Neural crest cell (in vitro differentiated cells): ENCODE measurements around the gene FDX2. TPM values are rescaled to one million over a fixed set of nuclear protein-coding genes. Genes with fewer than 3 reads are reported as not detected.

ENCODE experiments used
- DNase-seq: peaks from one replicate; pipeline ENCODE4 v3.0.0; 2021; ENCODE audit warnings: low read depth, mixed read lengths, low spot score
- H3K27ac Mint-ChIP-seq: one replicate; pipeline ENCODE4 v1.8.0; 2021; ENCODE audit warnings: mild to moderate bottlenecking, mixed read lengths; ENCODE audit not compliant: unreplicated experiment
- H3K27me3 Mint-ChIP-seq: 2 replicates; pipeline ENCODE4 v1.8.0; 2021; ENCODE audit warnings: low read depth, mild to moderate bottlenecking, mixed read lengths
- H3K36me3 Mint-ChIP-seq: 2 replicates; pipeline ENCODE4 v1.8.0; 2021; ENCODE audit warnings: low read depth, mild to moderate bottlenecking, mixed read lengths
- H3K4me1 Mint-ChIP-seq: 2 replicates; pipeline ENCODE4 v1.8.0; 2021; ENCODE audit warnings: mixed read lengths
- H3K4me3 Mint-ChIP-seq: one replicate; pipeline ENCODE4 v1.8.0; 2021; ENCODE audit warnings: mild to moderate bottlenecking, mixed read lengths
- H3K9me3 Mint-ChIP-seq: 2 replicates; pipeline ENCODE4 v1.8.0; 2021; ENCODE audit warnings: mixed read lengths
- CTCF ChIP-seq: fragments of 200-600 bp; sonication (generic); conservative IDR thresholded peaks from 2 replicates; pipeline ENCODE4 v1.5.0; 2021; ENCODE audit warnings: antibody characterized with exemption, mild to moderate bottlenecking
- total RNA-seq: library from RNA; stranded (reverse); gene quantifications from 2 replicates; pipeline ENCODE4 v1.2.1, GENCODE V29; 2021

The FDX2 gene
- total RNA-seq, 1 donor from 2014 or later: 22.5 TPM

GRCh38 chr19:10278935-10279334 lies 36.9 kb downstream of the FDX2 start:
- no peaks in the 10 kb centered on the region for H3K9me3 Mint-ChIP-seq
- no peak overlapping the region for H3K4me3 Mint-ChIP-seq
- DNase-seq: no peak
- no peaks in the 10 kb centered on the region for H3K36me3 Mint-ChIP-seq
- no peaks in the 10 kb centered on the region for H3K4me1 Mint-ChIP-seq
- H3K27me3 Mint-ChIP-seq: peaks cover 42% of the 10 kb centered on the region
- TF ChIP-seq CTCF: no peak
- H3K27ac Mint-ChIP-seq: no peak overlapping the region

GRCh38 chr19:10277795-10278589 lies 37.8 kb downstream of the FDX2 start:
- H3K27me3 Mint-ChIP-seq: peaks cover 38% of the 10 kb centered on the region
- H3K36me3 Mint-ChIP-seq: no peaks in the 10 kb centered on the region
- DNase-seq: no peak
- no peaks in the 10 kb centered on the region for H3K9me3 Mint-ChIP-seq
- no peak overlapping the region for H3K4me3 Mint-ChIP-seq
- peak overlapping the region; percentile 6 for H3K27ac Mint-ChIP-seq
- no peaks in the 10 kb centered on the region for H3K4me1 Mint-ChIP-seq
- TF ChIP-seq CTCF: no peak

- Mint-ChIP-seq H3K4me3 (no peak overlapping the region), H3K27me3 (peaks cover 63% of the 10 kb centered on the region), H3K4me1 (no peaks in the 10 kb centered on the region), H3K36me3 (no peaks in the 10 kb centered on the region), H3K9me3 (no peaks in the 10 kb centered on the region), H3K27ac (no peak overlapping the region)
- DNase-seq: no peak
- no peak for TF ChIP-seq CTCF
Measured at GRCh38 chr19:10274589-10274988, 41.2 kb downstream of the FDX2 start.

GRCh38 chr19:10271543-10272086 lies 44.2 kb downstream of the FDX2 start:
- no peak for TF ChIP-seq CTCF
- no peak overlapping the region for H3K27ac Mint-ChIP-seq
- H3K4me3 Mint-ChIP-seq: no peak overlapping the region
- H3K36me3 Mint-ChIP-seq: no peaks in the 10 kb centered on the region
- H3K27me3 Mint-ChIP-seq: peaks cover 63% of the 10 kb centered on the region
- no peaks in the 10 kb centered on the region for H3K9me3 Mint-ChIP-seq
- DNase-seq: no peak
- no peaks in the 10 kb centered on the region for H3K4me1 Mint-ChIP-seq

- H3K27me3 Mint-ChIP-seq: peaks cover 63% of the 10 kb centered on the region
- no peaks in the 10 kb centered on the region for H3K36me3 Mint-ChIP-seq
- DNase-seq: no peak
- H3K4me3 Mint-ChIP-seq: no peak within 1 kb of the TSS
- no peaks in the 10 kb centered on the region for H3K4me1 Mint-ChIP-seq
- H3K9me3 Mint-ChIP-seq: no peaks in the 10 kb centered on the region
- peak; percentile 23 for TF ChIP-seq CTCF
- H3K27ac Mint-ChIP-seq: no peak within 1 kb of the TSS
Measured at GRCh38 chr19:10270616-10271394, 45.0 kb downstream of the FDX2 start, which contains the start of gene ICAM1. ICAM1 (plus strand) TSS chr19:10271120; CDS start chr19:10271160, 40 bp downstream.
